SK-N-MC (cell line): ENCODE measurements around the gene PCBP3.

Source experiments
- EZH2 ChIP-seq: fragments of 200-600 bp; sonication (generic); IDR thresholded peaks from one replicate; pipeline ENCODE4 v1.6.1; 2017; ENCODE audit warnings: antibody characterized with exemption
- POLR2AphosphoS5 ChIP-seq: IDR thresholded peaks from 2 replicates; pipeline ENCODE4 v1.6.1; 2012; ENCODE audit warnings: mild to moderate bottlenecking, low read depth, low read length, borderline replicate concordance

GRCh38 chr21:45638707-45639106 lies 4.8 kb upstream of the PCBP3 start:
- no peak for TF ChIP-seq POLR2AphosphoS5
- no peak for TF ChIP-seq EZH2
